ENCODE results near the gene SLC52A3.

- TF ChIP-seq TARDBP (IDR thresholded peaks at IDR 0.05) (no peak), CTBP1 (IDR thresholded peaks at IDR 0.05; ENCODE audit: borderline replicate concordance) (no peak), SUZ12 (IDR thresholded peaks at IDR 0.05) (no peak), ARNT (IDR thresholded peaks at IDR 0.05) (no peak), FOXM1 (IDR thresholded peaks at IDR 0.05; ENCODE audit: borderline replicate concordance) (no peak), ELF4 (IDR thresholded peaks at IDR 0.05) (no peak), BHLHE40 (IDR thresholded peaks at IDR 0.05; ENCODE audit: borderline replicate concordance) (no peak), SP1 (IDR thresholded peaks at IDR 0.05) (no peak)
Observed at GRCh38 chr20:730005-730404, 38.3 kb downstream of the SLC52A3 start.
